PFSK-1 (cell line): ENCODE results near the gene KRT33A.

Experiments used
- FOXP2 ChIP-seq: optimal IDR thresholded peaks from 2 replicates; pipeline ENCODE3; 2011; ENCODE audit warnings: borderline replicate concordance, control low read depth, inconsistent platforms; ENCODE audit not compliant: insufficient read depth; ENCODE audit errors: extremely low read length, extremely low read depth
- POLR2AphosphoS5 ChIP-seq: IDR thresholded peaks from 2 replicates; pipeline ENCODE4 v1.6.1; 2012; ENCODE audit warnings: low read depth, mild to moderate bottlenecking, control low read depth, low read length, moderate library complexity
- REST ChIP-seq, 2 experiments: IDR thresholded peaks; 2 replicates each; pipeline versions ENCODE4 v1.6.1 to v1.8.0; 2011 to 2012; ENCODE audit warnings: low read depth in 2 of 2, low read length in 2 of 2, control low read depth in 1 of 2, inconsistent platforms in 1 of 2, mild to moderate bottlenecking in 1 of 2, moderate library complexity in 1 of 2; ENCODE audit not compliant: insufficient read depth in 1 of 2
- SIN3A ChIP-seq: IDR thresholded peaks from 2 replicates; pipeline ENCODE4 v1.6.1; 2012; ENCODE audit warnings: mild to moderate bottlenecking, low read length, moderate library complexity, borderline replicate concordance; ENCODE audit not compliant: insufficient read depth
- TAF1 ChIP-seq: IDR thresholded peaks from 2 replicates; pipeline ENCODE4 v1.6.1; 2012; ENCODE audit warnings: low read length, control low read depth, borderline replicate concordance; ENCODE audit not compliant: insufficient read depth

- TF ChIP-seq SIN3A = no peak
- no peak for TF ChIP-seq POLR2AphosphoS5
- no peak for TF ChIP-seq TAF1
- TF ChIP-seq REST (IDR thresholded peaks at IDR 0.05; ENCODE audit: insufficient read depth in 1 of 2, low read depth in 2 of 2, low read length in 2 of 2) = no peak
- TF ChIP-seq FOXP2 = no peak
Measured at GRCh38 chr17:41298458-41299135, 52.0 kb downstream of the KRT33A start.
